ENCODE measurements around the gene TLR1. TPM values are rescaled to one million over a fixed set of nuclear protein-coding genes. Genes with fewer than 3 reads are reported as not detected.
A peak's percentile ranks its signal among the peaks of the same experiment; 100 is the strongest.
"Not testable (repeated sequence)": the region's sequence is repeated elsewhere in the genome, so short reads cannot be mapped to it uniquely, and the experiment has no call there.

TLR1 gene
- polyA plus RNA-seq, 1 donor from 2014 or later = 33.2 TPM

GRCh38 chr4:38774181-38774955, 30.2 kb downstream of the TLR1 start:
- Mint-ChIP-seq H3K4me3 (peak overlapping the region in 1 of 4 donors; percentile 3), H3K36me3 (peaks cover 39% of the 10 kb centered on the region), H3K9me3 (peaks cover 8 to 14% (median 10%) of the 10 kb centered on the region in 3 donors), H3K4me1 (peaks cover 34 to 59% (median 47%) of the 10 kb centered on the region in 3 donors), H3K27ac (no peak overlapping the region), H3K27me3 (no peaks in the 10 kb centered on the region)

GRCh38 chr4:38770281-38770680, 34.3 kb downstream of the TLR1 start:
- H3K27me3 Mint-ChIP-seq = not testable (repeated sequence)
- Mint-ChIP-seq H3K36me3 (peaks cover 23% of the 10 kb centered on the region), H3K4me1 (peaks cover 45 to 52% (median 47%) of the 10 kb centered on the region in 3 donors), H3K4me3 (peak overlapping the region in 1 of 4 donors; percentile 77), H3K27ac (peak overlapping the region; percentile 34 to 92 (median 55)), H3K9me3 (peaks cover 3 to 14% (median 7%) of the 10 kb centered on the region in 3 donors)

DNA sequence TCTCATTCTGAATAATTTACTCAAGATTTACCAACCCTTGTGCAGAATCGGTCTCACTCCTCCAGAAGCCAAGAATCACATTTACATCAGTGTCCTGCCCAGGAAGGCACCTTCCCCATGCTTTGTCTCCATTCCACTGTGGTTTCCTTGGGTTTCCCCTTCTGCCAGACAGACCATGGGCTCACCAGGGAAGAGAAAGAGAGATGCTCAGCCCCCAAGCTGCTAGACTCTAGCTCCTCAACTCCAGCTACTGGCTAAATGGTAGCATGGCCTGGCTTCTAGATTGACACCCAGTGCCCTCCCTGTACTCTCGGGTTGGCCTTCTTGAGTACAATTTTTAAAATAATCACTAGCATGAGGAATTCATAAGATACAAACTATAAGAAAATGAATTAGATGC, 34.7 kb downstream of the TLR1 start:
- Mint-ChIP-seq H3K27me3 (no peaks in the 10 kb centered on the region), H3K4me1 (peaks cover 44 to 53% (median 48%) of the 10 kb centered on the region in 3 donors), H3K36me3 (peaks cover 19% of the 10 kb centered on the region), H3K9me3 (peaks cover 3 to 14% (median 7%) of the 10 kb centered on the region in 3 donors), H3K27ac (peak overlapping the region; percentile 34 to 92 (median 55)), H3K4me3 (peak overlapping the region in 1 of 4 donors; percentile 77)

GRCh38 chr4:38769441-38769840, 35.1 kb downstream of the TLR1 start:
- Mint-ChIP-seq H3K9me3 (peaks cover 3 to 11% (median 7%) of the 10 kb centered on the region in 3 donors), H3K27me3 (no peaks in the 10 kb centered on the region), H3K36me3 (peaks cover 15% of the 10 kb centered on the region), H3K4me3 (peak overlapping the region in 2 of 4 donors; percentile 38 to 51), H3K27ac (peak overlapping the region in 2 of 3 donors; percentile 76 to 92), H3K4me1 (peaks cover 42 to 52% (median 48%) of the 10 kb centered on the region in 3 donors)

GRCh38 chr4:38768968-38769394, 35.6 kb downstream of the TLR1 start:
- peak overlapping the region in 3 of 4 donors; percentile 38 to 76 (median 51) for H3K4me3 Mint-ChIP-seq
- peaks cover 15% of the 10 kb centered on the region for H3K36me3 Mint-ChIP-seq
- H3K27me3 Mint-ChIP-seq = no peaks in the 10 kb centered on the region
- H3K27ac Mint-ChIP-seq = peak overlapping the region; percentile 45 to 76 (median 64)
- H3K9me3 Mint-ChIP-seq = peaks cover 3 to 11% (median 7%) of the 10 kb centered on the region in 3 donors
- H3K4me1 Mint-ChIP-seq = peaks cover 45 to 53% (median 52%) of the 10 kb centered on the region in 3 donors

DNA sequence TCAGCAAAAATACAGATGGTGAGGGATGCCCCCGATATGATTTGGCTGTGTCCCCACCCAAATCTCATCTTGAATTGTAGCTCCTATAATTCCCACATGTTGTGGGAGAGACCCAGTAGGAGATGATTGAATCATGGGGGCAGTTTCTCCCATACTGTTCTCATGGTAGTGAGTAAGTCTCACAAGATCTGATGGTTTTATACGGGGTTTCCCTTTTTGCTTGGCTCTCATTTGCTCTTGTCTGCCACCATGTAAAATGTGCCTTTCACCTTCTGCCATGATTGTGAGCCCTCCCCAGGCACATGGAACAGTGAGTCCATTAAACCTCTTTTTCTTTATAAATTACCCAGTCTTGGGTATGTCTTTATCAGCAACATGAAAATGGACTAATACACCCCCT, 37.7 kb downstream of the TLR1 start:
- Mint-ChIP-seq H3K9me3 (peaks cover 0 to 11% (median 7%) of the 10 kb centered on the region in 3 donors), H3K4me1 (peaks cover 55 to 60% (median 57%) of the 10 kb centered on the region in 3 donors), H3K27ac (peak overlapping the region in 1 of 3 donors; percentile 86)
- not testable (repeated sequence) for H3K27me3 Mint-ChIP-seq, H3K36me3 Mint-ChIP-seq, H3K4me3 Mint-ChIP-seq

DNA sequence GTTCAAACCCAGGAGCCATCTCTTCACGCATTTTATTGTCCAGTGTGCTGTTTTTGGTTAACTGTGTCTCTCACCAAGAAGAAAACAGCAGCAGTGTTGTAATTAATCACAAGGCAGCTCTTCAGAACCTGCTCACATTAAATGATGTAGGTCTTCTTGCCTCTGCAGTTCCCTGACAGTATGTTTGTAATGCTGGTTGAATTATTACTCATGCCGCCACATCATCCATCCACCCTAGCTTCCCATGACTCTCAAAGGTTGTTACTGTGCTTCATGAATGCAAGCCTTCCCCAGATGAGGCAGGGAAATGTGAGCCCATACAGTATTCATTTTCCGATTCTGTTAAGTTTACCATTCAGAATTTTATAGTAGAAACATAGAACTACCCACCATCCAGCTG, 39.2 kb downstream of the TLR1 start:
- Mint-ChIP-seq H3K27ac (no peak overlapping the region), H3K27me3 (no peaks in the 10 kb centered on the region), H3K4me3 (peak overlapping the region in 2 of 4 donors; percentile 37 to 67), H3K36me3 (peaks cover 7% of the 10 kb centered on the region), H3K9me3 (peaks cover 0 to 8% (median 4%) of the 10 kb centered on the region in 3 donors), H3K4me1 (peaks cover 60 to 63% (median 62%) of the 10 kb centered on the region in 3 donors)

DNA sequence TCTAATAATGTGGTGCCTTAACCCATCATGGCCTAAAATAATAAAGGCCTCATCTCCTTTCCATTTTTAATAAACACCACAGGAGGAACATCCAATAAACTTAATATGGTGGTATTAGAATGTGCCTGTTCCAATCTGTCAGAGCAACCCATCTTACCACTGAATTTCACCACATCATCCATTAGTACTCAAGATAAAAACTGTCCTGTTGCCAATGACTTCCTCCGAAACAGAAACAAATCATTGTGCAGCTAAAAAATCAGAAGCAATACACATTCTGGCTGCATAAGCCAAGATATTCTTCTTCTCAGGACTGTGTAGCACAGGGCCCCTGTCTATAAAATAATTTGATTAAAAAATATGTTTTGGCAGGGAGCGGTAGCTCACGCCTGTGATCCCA, 40.3 kb downstream of the TLR1 start:
- peak overlapping the region; percentile 24 to 75 (median 71) for H3K27ac Mint-ChIP-seq
- H3K27me3 Mint-ChIP-seq = no peaks in the 10 kb centered on the region
- H3K36me3 Mint-ChIP-seq = peaks cover 5% of the 10 kb centered on the region
- H3K9me3 Mint-ChIP-seq = peaks cover 0 to 8% (median 4%) of the 10 kb centered on the region in 3 donors
- H3K4me1 Mint-ChIP-seq = peaks cover 58 to 59% (median 58%) of the 10 kb centered on the region in 3 donors
- H3K4me3 Mint-ChIP-seq = peak overlapping the region in 2 of 4 donors; percentile 65 to 73

DNA sequence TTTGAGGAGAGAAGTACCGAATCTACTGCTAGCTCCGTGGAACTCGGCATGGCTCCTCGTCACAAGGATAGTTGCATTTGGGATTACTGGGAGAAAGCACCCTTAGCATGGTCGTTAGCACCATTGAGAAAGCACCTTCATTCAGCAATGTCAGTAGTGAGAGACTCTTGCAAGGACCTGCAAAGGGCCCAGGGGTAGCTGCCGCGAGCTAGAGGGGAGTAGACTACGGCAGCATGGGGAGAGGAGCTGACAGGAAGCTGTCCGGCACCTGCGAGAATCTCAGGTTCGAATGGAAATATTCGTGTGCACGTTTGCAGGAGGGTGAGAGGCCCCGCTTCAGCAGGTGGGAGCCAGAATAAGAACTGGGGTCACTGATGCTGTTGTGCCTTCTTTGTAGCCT, 42.0 kb downstream of the TLR1 start:
- Mint-ChIP-seq H3K36me3 (peaks cover 5% of the 10 kb centered on the region), H3K4me1 (peaks cover 55 to 57% (median 56%) of the 10 kb centered on the region in 3 donors), H3K27me3 (no peaks in the 10 kb centered on the region), H3K9me3 (peaks cover 0 to 6% (median 4%) of the 10 kb centered on the region in 3 donors), H3K27ac (peak overlapping the region; percentile 98 to 99 (median 98)), H3K4me3 (peak overlapping the region; percentile 85 to 98 (median 93))

DNA sequence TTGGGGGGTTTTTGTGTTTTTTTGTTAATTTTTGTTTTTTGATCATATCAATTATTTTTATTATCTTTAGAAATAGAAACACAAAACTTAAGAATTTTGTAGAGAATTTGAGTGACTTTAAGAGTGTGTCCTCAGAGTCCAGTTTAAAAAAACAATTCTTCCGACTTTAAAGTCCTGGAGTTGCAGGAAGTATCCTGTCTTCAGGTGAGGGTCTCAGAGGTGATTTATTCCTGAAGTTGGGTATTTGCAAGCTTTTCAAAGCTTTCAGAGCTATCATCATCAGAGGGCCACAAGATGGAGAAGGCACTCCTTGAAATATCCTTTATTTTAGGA, 44.8 kb downstream of the TLR1 start:
- Mint-ChIP-seq H3K36me3 (peaks cover 4% of the 10 kb centered on the region), H3K4me3 (peak overlapping the region in 2 of 4 donors; percentile 49 to 76), H3K4me1 (peaks cover 47 to 51% (median 48%) of the 10 kb centered on the region in 3 donors), H3K9me3 (no peaks in the 10 kb centered on the region), H3K27ac (peak overlapping the region; percentile 13 to 99 (median 64)), H3K27me3 (no peaks in the 10 kb centered on the region)

- no peaks in the 10 kb centered on the region for H3K9me3 Mint-ChIP-seq
- peak overlapping the region; percentile 4 to 64 (median 13) for H3K27ac Mint-ChIP-seq
- H3K27me3 Mint-ChIP-seq = no peaks in the 10 kb centered on the region
- H3K36me3 Mint-ChIP-seq = peaks cover 3% of the 10 kb centered on the region
- peaks cover 44 to 49% (median 46%) of the 10 kb centered on the region in 3 donors for H3K4me1 Mint-ChIP-seq
- peak overlapping the region in 2 of 4 donors; percentile 49 to 76 for H3K4me3 Mint-ChIP-seq
Measured at GRCh38 chr4:38759113-38759789, 45.3 kb downstream of the TLR1 start.

GRCh38 chr4:38757945-38758600, 46.5 kb downstream of the TLR1 start:
- H3K36me3 Mint-ChIP-seq = peaks cover 2% of the 10 kb centered on the region
- no peaks in the 10 kb centered on the region for H3K27me3 Mint-ChIP-seq
- H3K4me1 Mint-ChIP-seq = peaks cover 39 to 42% (median 41%) of the 10 kb centered on the region in 3 donors
- peak overlapping the region in 1 of 4 donors; percentile 56 for H3K4me3 Mint-ChIP-seq
- peak overlapping the region in 1 of 3 donors; percentile 64 for H3K27ac Mint-ChIP-seq
- no peaks in the 10 kb centered on the region for H3K9me3 Mint-ChIP-seq

- H3K27me3 Mint-ChIP-seq = no peaks in the 10 kb centered on the region
- H3K4me1 Mint-ChIP-seq = peaks cover 16 to 21% (median 18%) of the 10 kb centered on the region in 3 donors
- H3K27ac Mint-ChIP-seq = no peak overlapping the region
- H3K4me3 Mint-ChIP-seq = no peak overlapping the region
- peaks cover 3 to 10% (median 5%) of the 10 kb centered on the region in 3 donors for H3K9me3 Mint-ChIP-seq
- H3K36me3 Mint-ChIP-seq = peaks cover 3% of the 10 kb centered on the region
Measured at GRCh38 chr4:38752941-38753806, 51.4 kb downstream of the TLR1 start.

Data from IgD-negative memory B cell (primary cell).